H1 (cell line): ENCODE measurements around the gene PLVAP. TPM values are rescaled to one million over a fixed set of nuclear protein-coding genes. Genes with fewer than 3 reads are reported as not detected.

ENCODE experiments used
- CTCF ChIA-PET: fragments of 300-600 bp; sonication (Branson Sonifier 250); formaldehyde crosslinking; loops from one replicate; lab custom pipeline; 2021; ENCODE audit not compliant: partially characterized antibody; lab: Charles Lee
- POLR2A ChIA-PET: fragments of 300-600 bp; sonication (Branson Sonifier 250); formaldehyde crosslinking; loops from one replicate; lab custom pipeline; 2021; ENCODE audit warnings: inconsistent platforms; ENCODE audit not compliant: partially characterized antibody; lab: Charles Lee
- DNase-seq, 2 experiments: peaks; one replicate each; pipeline versions ENCODE4 v3.0.0 to v3.0.0-alpha.2; 2010 to 2022; ENCODE audit warnings: low spot score in 2 of 2, low read depth in 1 of 2, mixed read lengths in 1 of 2
- FAIRE-seq: peaks from 2 replicates; lab custom pipeline; 2011; peaks lifted over from hg19 to GRCh38; lab: Jason Lieb, UNC
- H2AFZ ChIP-seq: 2 replicates; pipeline ENCODE4 v1.8.1; 2012; ENCODE audit warnings: low read length, inconsistent platforms
- H2AK5ac ChIP-seq: 2 replicates; pipeline ENCODE4 v1.6.1; 2013; ENCODE audit warnings: low read depth, low read length
- H2BK120ac ChIP-seq: replicated peaks from 2 replicates; pipeline ENCODE3; 2013; ENCODE audit warnings: low read depth, low read length, inconsistent platforms
- H2BK12ac ChIP-seq: 2 replicates; pipeline ENCODE4 v1.6.1; 2013; ENCODE audit warnings: low read depth, low read length
- H2BK15ac ChIP-seq: 2 replicates; pipeline ENCODE4 v1.6.1; 2013; ENCODE audit warnings: low read length
- H2BK20ac ChIP-seq: 2 replicates; pipeline ENCODE4 v1.6.1; 2013; ENCODE audit warnings: low read length
- H2BK5ac ChIP-seq: 2 replicates; pipeline ENCODE4 v1.6.1; 2013; ENCODE audit warnings: low read depth, low read length
- H3K14ac ChIP-seq: 2 replicates; pipeline ENCODE4 v1.6.1; 2013; ENCODE audit warnings: inconsistent platforms; ENCODE audit not compliant: insufficient read length
- H3K18ac ChIP-seq: 2 replicates; pipeline ENCODE4 v1.6.1; 2013; ENCODE audit warnings: low read length; ENCODE audit errors: extremely low read depth
- H3K23ac ChIP-seq: 2 replicates; pipeline ENCODE4 v1.6.1; 2013; ENCODE audit warnings: inconsistent platforms; ENCODE audit not compliant: insufficient read length
- H3K23me2 ChIP-seq: 2 replicates; pipeline ENCODE4 v1.6.1; 2013; ENCODE audit warnings: low read depth, low read length
- H3K27ac ChIP-seq: 2 replicates; pipeline ENCODE4 v1.6.1; 2011; ENCODE audit warnings: low read depth, low read length, inconsistent platforms
- H3K27me3 ChIP-seq, 4 experiments: replicated peaks in 1 of 4; 1 replicate in 1 of 4; 2 replicates in 3 of 4; pipeline versions ENCODE4 v1.6.1 to v1.8.1; 2011 to 2013; ENCODE audit warnings: low read length in 3 of 4, mild to moderate bottlenecking in 3 of 4, inconsistent platforms in 2 of 4, mixed read lengths in 2 of 4, moderate library complexity in 1 of 4; ENCODE audit not compliant: control insufficient read depth in 3 of 4, insufficient read depth in 3 of 4; ENCODE audit errors: extremely low read depth in 1 of 4
- H3K36me3 ChIP-seq, 4 experiments: 2 replicates each; pipeline versions ENCODE4 v1.6.1 to v1.8.1; 2011 to 2013; ENCODE audit warnings: mild to moderate bottlenecking in 4 of 4, low read length in 3 of 4, moderate library complexity in 2 of 4, control low read depth in 1 of 4, inconsistent platforms in 1 of 4; ENCODE audit not compliant: insufficient read depth in 4 of 4, control insufficient read depth in 2 of 4
- H3K4ac ChIP-seq: replicated peaks from 2 replicates; pipeline ENCODE3; 2013; ENCODE audit warnings: low read length, low read depth, mixed read lengths, inconsistent platforms; ENCODE audit not compliant: insufficient read length
- H3K4me1 ChIP-seq, 4 experiments: replicated peaks in 1 of 4; 1 replicate in 1 of 4; 2 replicates in 3 of 4; pipeline versions ENCODE4 v1.6.1 to v1.8.1; 2011 to 2013; ENCODE audit warnings: low read length in 3 of 4, inconsistent platforms in 2 of 4, mixed read lengths in 1 of 4; ENCODE audit not compliant: insufficient read depth in 4 of 4, control insufficient read depth in 3 of 4
- H3K4me2 ChIP-seq, 2 experiments: 2 replicates each; pipeline versions ENCODE4 v1.6.1 to v1.8.1; 2011 to 2013; ENCODE audit warnings: low read depth in 2 of 2, low read length in 2 of 2, control low read depth in 1 of 2, inconsistent platforms in 1 of 2, mild to moderate bottlenecking in 1 of 2; ENCODE audit not compliant: insufficient read depth in 1 of 2
- H3K4me3 ChIP-seq, 4 experiments: fragments of 200-600, 300-600 bp in 1 of 4; sonication (generic), shearing (Covaris generic), sonication (Bioruptor Twin) in 1 of 4; 2 replicates each; pipeline versions ENCODE4 v1.5.1 to v1.8.1; 2011 to 2016; ENCODE audit warnings: low read length in 4 of 4, low read depth in 3 of 4, control low read depth in 2 of 4, inconsistent platforms in 2 of 4, mild to moderate bottlenecking in 2 of 4, mixed read lengths in 1 of 4, moderate library complexity in 1 of 4; ENCODE audit not compliant: insufficient read depth in 2 of 4; ENCODE audit errors: extremely low read depth in 1 of 4
- H3K56ac ChIP-seq: replicated peaks from 2 replicates; pipeline ENCODE3; 2013; ENCODE audit warnings: low read depth, mild to moderate bottlenecking, mixed read lengths, low read length, inconsistent platforms; ENCODE audit not compliant: insufficient read length
- H3K79me1 ChIP-seq: 2 replicates; pipeline ENCODE4 v1.6.1; 2013; ENCODE audit warnings: low read depth, low read length, control low read depth
- H3K79me2 ChIP-seq, 2 experiments: 2 replicates each; pipeline versions ENCODE4 v1.6.1 to v1.8.1; 2012 to 2013; ENCODE audit warnings: low read length in 2 of 2, mild to moderate bottlenecking in 2 of 2, inconsistent platforms in 1 of 2; ENCODE audit not compliant: insufficient read depth in 2 of 2, control insufficient read depth in 1 of 2
- H3K9ac ChIP-seq, 4 experiments: replicated peaks in 1 of 4; 1 replicate in 1 of 4; 2 replicates in 3 of 4; pipeline versions ENCODE4 v1.6.1 to v1.8.1; 2011 to 2013; ENCODE audit warnings: low read depth in 3 of 4, low read length in 3 of 4, control low read depth in 2 of 4, mild to moderate bottlenecking in 2 of 4, moderate library complexity in 2 of 4, inconsistent platforms in 1 of 4; ENCODE audit errors: extremely low read depth in 1 of 4
- H3K9me3 ChIP-seq, 2 experiments: 2 replicates each; pipeline versions ENCODE4 v1.6.1 to v1.8.1; 2012 to 2013; ENCODE audit warnings: mild to moderate bottlenecking in 2 of 2, moderate library complexity in 2 of 2, control low read depth in 1 of 2, inconsistent platforms in 1 of 2, low read depth in 1 of 2, low read length in 1 of 2, mixed read lengths in 1 of 2; ENCODE audit not compliant: insufficient read depth in 2 of 2
- H4K20me1 ChIP-seq, 2 experiments: replicated peaks in 1 of 2; 2 replicates each; pipeline versions ENCODE3 to v1.8.1; 2011 to 2013; ENCODE audit warnings: inconsistent platforms in 2 of 2, low read length in 2 of 2, mild to moderate bottlenecking in 1 of 2; ENCODE audit not compliant: insufficient read depth in 2 of 2, control insufficient read depth in 1 of 2
- H4K5ac ChIP-seq: 2 replicates; pipeline ENCODE4 v1.6.1; 2013; ENCODE audit warnings: low read length, low read depth, mixed read lengths, inconsistent platforms; ENCODE audit not compliant: insufficient read length
- H4K8ac ChIP-seq: 2 replicates; pipeline ENCODE4 v1.8.0; 2013; ENCODE audit warnings: mild to moderate bottlenecking, moderate library complexity, low read length, inconsistent platforms; ENCODE audit not compliant: insufficient read depth; ENCODE audit errors: extremely low read depth
- H4K91ac ChIP-seq: replicated peaks from 2 replicates; pipeline ENCODE3; 2013; ENCODE audit warnings: low read length, mixed read lengths, inconsistent platforms; ENCODE audit not compliant: insufficient read length
- ATF3 ChIP-seq: IDR thresholded peaks from 2 replicates; pipeline ENCODE4 v1.6.1; 2011; ENCODE audit warnings: low read depth, mild to moderate bottlenecking, low read length; ENCODE audit not compliant: insufficient read depth
- CREB1 ChIP-seq: IDR thresholded peaks from 2 replicates; pipeline ENCODE4 v1.6.1; 2012; ENCODE audit warnings: inconsistent platforms
- CTCF ChIP-seq, 3 experiments: IDR thresholded peaks; 1 replicate in 2 of 3; 2 replicates in 1 of 3; pipeline versions ENCODE4 v1.5.1 to v1.6.1; 2011; ENCODE audit warnings: low read length in 3 of 3, mild to moderate bottlenecking in 3 of 3, inconsistent platforms in 2 of 3, low read depth in 1 of 3, moderate library complexity in 1 of 3; ENCODE audit not compliant: insufficient read depth in 1 of 3; ENCODE audit errors: control extremely low read depth in 1 of 3
- RBBP5 ChIP-seq: IDR thresholded peaks from 2 replicates; pipeline ENCODE4 v1.7.1; 2012; ENCODE audit warnings: low read depth, mild to moderate bottlenecking, inconsistent platforms, low read length, moderate library complexity, borderline replicate concordance
- SIRT6 ChIP-seq: IDR thresholded peaks from one replicate; pipeline ENCODE4 v1.7.1; 2012; ENCODE audit warnings: low read length, inconsistent platforms
- SP2 ChIP-seq: IDR thresholded peaks from 2 replicates; pipeline ENCODE4 v1.6.1; 2012; ENCODE audit warnings: mild to moderate bottlenecking, low read length, inconsistent platforms
- SRF ChIP-seq: IDR thresholded peaks from 2 replicates; pipeline ENCODE4 v1.6.1; 2011; ENCODE audit warnings: mild to moderate bottlenecking, low read depth, low read length, moderate library complexity
- WGBS, 2 experiments: shearing (Covaris generic) in 1 of 2; methylation state at CpG; one replicate each; pipeline versions ENCODE4 v1.1.6 to v1.1.7; 2013 to 2015; ENCODE audit warnings: low lambda C conversion rate in 2 of 2, mixed read lengths in 2 of 2, inconsistent platforms in 1 of 2, low coverage in 1 of 2, missing lambda C conversion rate in 1 of 2; ENCODE audit not compliant: insufficient replicate concordance in 2 of 2, insufficient coverage in 1 of 2, insufficient read length in 1 of 2; ENCODE audit errors: extremely low coverage in 1 of 2, missing lambda C conversion rate in 1 of 2; 5-methylcytosine and 5-hydroxymethylcytosine counted together
- polyA plus RNA-seq, 7 experiments: library from polyadenylated mRNA; depleted of rRNA in 3 of 7; stranded (reverse) in 5 of 7; unstranded in 2 of 7; fragments of >200 nt in 5 of 7; fragments of 200-250 nt in 2 of 7; gene quantifications; 1 replicate in 5 of 7; 2 replicates in 1 of 7; 4 replicates in 1 of 7; pipeline versions ENCODE4 v1.2.1 to v1.2.3, GENCODE V29; 2011 to 2013; ENCODE audit warnings: missing spikeins in 2 of 7, mixed read lengths in 2 of 7
- total RNA-seq: library from RNA; stranded (reverse); fragmentation: NEBNext Ultra II Directional; extraction: Animal tissue kit (Norgen Biotek cat#: 25700); gene quantifications from 2 replicates; pipeline ENCODE4 v1.2.1, GENCODE V29; 2021

Gene PLVAP
- total and polyA plus RNA-seq, 2 of the 8 experiments (the other 6 are each of a cell fraction or from before 2014, with no cell fraction given) = 0.32 TPM; not detected in 1

DNA sequence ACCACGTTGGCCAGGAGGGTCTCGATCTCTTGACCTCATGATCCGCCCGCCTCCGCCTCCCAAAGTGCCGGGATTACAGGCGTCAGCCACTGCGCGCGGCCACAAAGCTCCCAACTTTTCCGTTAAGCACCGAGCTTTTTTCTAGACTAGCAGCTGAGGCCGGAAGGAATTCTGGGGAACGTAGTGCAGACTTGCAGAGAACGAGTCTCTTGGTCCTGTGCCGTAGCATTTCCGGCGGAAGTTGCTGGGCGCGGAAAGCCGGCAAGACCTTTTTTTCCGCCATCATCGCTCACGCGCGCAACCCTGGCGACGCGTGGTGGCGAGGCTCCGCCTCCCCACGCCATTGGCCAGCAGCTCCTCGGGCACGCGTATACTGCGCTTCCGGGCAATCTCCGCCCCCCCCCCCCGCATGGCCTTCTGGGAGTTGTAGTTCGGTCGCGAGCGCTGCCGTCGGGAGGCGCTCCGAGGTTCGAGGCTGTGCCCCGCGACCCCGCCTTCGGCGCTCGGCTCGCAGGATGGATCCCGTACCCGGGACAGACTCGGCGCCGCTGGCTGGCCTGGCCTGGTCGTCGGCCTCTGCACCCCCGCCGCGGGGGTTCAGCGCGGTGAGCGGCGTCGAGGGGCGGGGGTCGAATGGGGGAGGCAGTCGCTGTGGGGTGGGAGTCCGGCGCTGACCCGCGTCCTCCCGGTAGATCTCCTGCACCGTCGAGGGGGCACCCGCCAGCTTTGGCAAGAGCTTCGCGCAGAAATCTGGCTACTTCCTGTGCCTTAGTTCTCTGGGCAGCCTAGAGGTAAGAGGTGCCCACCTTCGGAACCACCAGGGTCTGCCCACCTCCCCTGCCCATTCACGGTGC is 42.7 kb upstream of the PLVAP start, which contains the start of gene MVB12A:
MVB12A (plus strand) TSS at position 427 of the 854 bp plus-strand sequence; CDS start at position 516, 89 bp downstream.
- H4K91ac ChIP-seq = peak within 1 kb of the TSS; percentile 91
- H3K4me1 ChIP-seq = peaks cover 3 to 15% (median 9%) of the 10 kb centered on the region in 4 experiments
- H4K20me1 ChIP-seq = peaks cover 0 to 4% of the 10 kb centered on the region in 2 experiments
- H3K79me1 ChIP-seq = no peaks in the 10 kb centered on the region
- DNase-seq = peak; percentile 90 to 99
- peaks cover 0 to 3% (median 0%) of the 10 kb centered on the region in 4 experiments; a peak in 2 of 7 replicates for H3K27me3 ChIP-seq
- WGBS, 2 experiments = 3% methylated on average over 69 of the region's 85 CpGs; no CpG with 5 or more reads in 1 of the 2 experiments
- peak within 1 kb of the TSS; percentile 54 for H3K14ac ChIP-seq
- H2AFZ ChIP-seq = peak within 1 kb of the TSS; percentile 88
- H3K23ac ChIP-seq = no peak within 1 kb of the TSS
- H2BK120ac ChIP-seq = peak within 1 kb of the TSS; percentile 21
- H3K36me3 ChIP-seq = no peaks in the 10 kb centered on the region
- peaks cover 12% of the 10 kb centered on the region for H3K23me2 ChIP-seq
- peak within 1 kb of the TSS; percentile 61 for H2BK15ac ChIP-seq
- H3K79me2 ChIP-seq = no peaks in the 10 kb centered on the region
- POLR2A ChIA-PET = interaction anchor here (0.8 to 6.1 kb wide), 10 partner anchors 9 to 85 kb away, joined by 3 to 44 read pairs (median 4); partner anchors contain the start of genes BST2 and CCDC194
- peak; percentile 96 for FAIRE-seq
- no peaks in the 10 kb centered on the region for H3K9me3 ChIP-seq
- H3K18ac ChIP-seq = peak within 1 kb of the TSS; percentile 4; the same call in 1 of the 2 replicates
- CTCF ChIA-PET = interaction anchor here (0.6 to 1.5 kb wide), 7 partner anchors 10 to 72 kb away, joined by 3 to 8 read pairs (median 3); partner anchors contain the start of gene TMEM221
- peak within 1 kb of the TSS; percentile 62; the same call in 1 of the 2 replicates for H3K27ac ChIP-seq
- H4K5ac ChIP-seq = peak within 1 kb of the TSS; percentile 46
- H3K4me3 ChIP-seq = peak within 1 kb of the TSS; percentile 57 to 88 (median 78)
- H3K4ac ChIP-seq = peak within 1 kb of the TSS; percentile 85
- H2AK5ac ChIP-seq = 0 out of 2 replicates have a peak within 1 kb of the TSS, but pooled peaks have one; percentile 32
- H2BK20ac ChIP-seq = no peak within 1 kb of the TSS
- H2BK12ac ChIP-seq = peak within 1 kb of the TSS; percentile 22; the same call in 1 of the 2 replicates
- H3K9ac ChIP-seq = peak within 1 kb of the TSS; percentile 8 to 78 (median 38)
- peak within 1 kb of the TSS; percentile 20; the same call in 1 of the 2 replicates for H2BK5ac ChIP-seq
- peak within 1 kb of the TSS; percentile 46 for H3K56ac ChIP-seq
- peak within 1 kb of the TSS; percentile 59 to 76 for H3K4me2 ChIP-seq
- H4K8ac ChIP-seq = peak within 1 kb of the TSS; percentile 75; the same call in 1 of the 2 replicates
- no peak for TF ChIP-seq CTCF (IDR thresholded peaks at IDR 0.05; ENCODE audit: control extremely low read depth in 1 of 3, insufficient read depth in 1 of 3, low read depth in 1 of 3, low read length in 3 of 3)
- peak; percentile 32; the same call in 1 of the 2 replicates for TF ChIP-seq SRF
- 0 out of 2 replicates have a peak, but pooled peaks have one; percentile 3 for TF ChIP-seq RBBP5
- no peak for TF ChIP-seq ATF3
- TF ChIP-seq SIRT6 = no peak
- TF ChIP-seq CREB1 = peak; percentile 93
- TF ChIP-seq SP2 = no peak
